ENCODE results near the gene ARAP3. TPM values are rescaled to one million over a fixed set of nuclear protein-coding genes. Genes with fewer than 3 reads are reported as not detected.
A peak's percentile ranks its signal among the peaks of the same experiment; 100 is the strongest.

ARAP3 gene
- total and polyA plus RNA-seq, 9 of the 15 experiments (the other 6 are each of a cell fraction or from before 2014, with no cell fraction given), result 0.83 to 25.7 (median 6.4) TPM

DNA sequence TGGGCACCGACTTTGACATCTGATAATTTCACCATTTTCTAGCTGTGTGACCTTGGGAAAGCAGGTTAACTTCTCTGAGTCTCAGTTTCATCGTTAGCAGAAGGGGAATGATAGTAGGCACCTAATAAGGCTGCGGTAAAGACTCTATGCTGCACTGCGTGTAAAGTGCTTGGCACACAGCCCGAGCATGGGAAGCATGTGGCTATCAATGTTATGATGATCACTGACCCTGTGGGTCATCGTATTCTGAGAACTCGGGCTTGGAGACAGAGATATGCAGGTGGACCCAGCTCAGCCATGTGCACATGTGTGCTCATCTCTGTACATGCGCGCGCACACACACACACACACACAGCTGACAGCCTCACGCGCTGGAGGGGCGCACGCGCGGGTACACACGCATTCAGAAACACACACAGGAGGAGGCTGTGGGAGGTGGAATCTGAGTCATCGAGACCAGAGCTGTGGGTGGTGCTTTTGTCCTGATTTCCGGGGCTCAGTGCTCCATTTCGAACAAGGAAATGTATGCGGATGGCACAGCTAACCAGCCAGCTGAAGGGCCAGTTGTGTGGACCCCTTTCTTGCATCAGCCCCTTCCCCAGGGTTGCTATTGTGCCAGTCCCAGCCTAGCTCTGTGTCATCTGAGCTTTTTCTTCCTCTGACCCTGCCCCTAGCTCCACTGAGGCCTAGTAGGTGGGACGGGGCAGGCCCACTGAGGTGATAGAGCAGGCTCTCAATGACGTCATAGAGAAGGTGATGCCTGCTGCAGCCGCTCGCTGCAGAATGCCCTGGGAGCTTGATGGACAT, 11.1 kb upstream of the ARAP3 start (continued):
- TF ChIP-seq CREB1 (IDR thresholded peaks at IDR 0.05), result no peak; the same call in 1 of the 2 replicates
- peak; percentile 57; the same call in 1 of the 2 replicates for TF ChIP-seq CREB1 (CRISPR knock-in tag; IDR thresholded peaks at IDR 0.05)
- TF ChIP-seq SPI1 (IDR thresholded peaks at IDR 0.05; ENCODE audit: borderline replicate concordance, low read depth, low read length), result no peak
- TF ChIP-seq STAT5B (CRISPR knock-in tag; IDR thresholded peaks at IDR 0.05), result no peak
- no peak for TF ChIP-seq KDM4B (IDR thresholded peaks at IDR 0.05; ENCODE audit: borderline replicate concordance in 2 of 2, low read depth in 1 of 2)
- peak; percentile 80 for TF ChIP-seq MYNN (IDR thresholded peaks at IDR 0.05)
- TF ChIP-seq MYNN (CRISPR knock-in tag; IDR thresholded peaks at IDR 0.05), result no peak
- no peak for TF ChIP-seq PTTG1 (tag; IDR thresholded peaks at IDR 0.05; ENCODE audit: low read depth)
- TF ChIP-seq SREBF1 (IDR thresholded peaks at IDR 0.05; ENCODE audit: borderline replicate concordance, low read depth, low read length), result no peak
- TF ChIP-seq TBP (optimal IDR thresholded peaks at IDR 0.05; ENCODE audit: low read depth, low read length), result no peak
- no peak for TF ChIP-seq SRSF7 (optimal IDR thresholded peaks at IDR 0.05; ENCODE audit: low read depth, low read length)
- no peak for TF ChIP-seq ZNF253 (CRISPR knock-in tag; conservative IDR thresholded peaks at IDR 0.05)
- no peak for TF ChIP-seq E2F3 (CRISPR knock-in tag; IDR thresholded peaks at IDR 0.05)
- TF ChIP-seq, protein P1, sequence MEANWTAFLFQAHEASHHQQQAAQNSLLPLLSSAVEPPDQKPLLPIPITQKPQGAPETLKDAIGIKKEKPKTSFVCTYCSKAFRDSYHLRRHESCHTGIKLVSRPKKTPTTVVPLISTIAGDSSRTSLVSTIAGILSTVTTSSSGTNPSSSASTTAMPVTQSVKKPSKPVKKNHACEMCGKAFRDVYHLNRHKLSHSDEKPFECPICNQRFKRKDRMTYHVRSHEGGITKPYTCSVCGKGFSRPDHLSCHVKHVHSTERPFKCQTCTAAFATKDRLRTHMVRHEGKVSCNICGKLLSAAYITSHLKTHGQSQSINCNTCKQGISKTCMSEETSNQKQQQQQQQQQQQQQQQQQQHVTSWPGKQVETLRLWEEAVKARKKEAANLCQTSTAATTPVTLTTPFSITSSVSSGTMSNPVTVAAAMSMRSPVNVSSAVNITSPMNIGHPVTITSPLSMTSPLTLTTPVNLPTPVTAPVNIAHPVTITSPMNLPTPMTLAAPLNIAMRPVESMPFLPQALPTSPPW (CRISPR knock-in tag; IDR thresholded peaks at IDR 0.05), result peak; percentile 24; the same call in 1 of the 2 replicates
- no peak for TF ChIP-seq KLF6 (CRISPR knock-in tag; IDR thresholded peaks at IDR 0.05; ENCODE audit: borderline replicate concordance)
- TF ChIP-seq NR0B1 (IDR thresholded peaks at IDR 0.05; ENCODE audit: partially characterized antibody), result no peak
- no peak for TF ChIP-seq THRB (CRISPR knock-in tag; conservative IDR thresholded peaks at IDR 0.05)
- 0 out of 2 replicates have a peak, but pooled peaks have one; percentile 64 for TF ChIP-seq ZNF609 (CRISPR knock-in tag; IDR thresholded peaks at IDR 0.05; ENCODE audit: borderline replicate concordance)
- no peak for TF ChIP-seq CHCHD3 (CRISPR knock-in tag; IDR thresholded peaks at IDR 0.05)
- TF ChIP-seq NFIC (IDR thresholded peaks at IDR 0.05), result peak; percentile 87

All from K562 (cell line).